Neural cell (in vitro differentiated cells): ENCODE data around the gene TTC9C.

Source experiments
- CTCF ChIP-seq: fragments of 450-650 bp; IDR thresholded peaks from 2 replicates; pipeline ENCODE4 v1.5.1; 2014; ENCODE audit warnings: antibody characterized with exemption, mild to moderate bottlenecking, moderate library complexity; ENCODE audit not compliant: poor library complexity, severe bottlenecking
- EZH2 ChIP-seq: fragments of 200-600, 300-800 bp; shearing (Covaris generic), sonication (generic); IDR thresholded peaks from 2 replicates; pipeline ENCODE4 v1.6.1; 2014; ENCODE audit warnings: antibody characterized with exemption, low read length, borderline replicate concordance, mild to moderate bottlenecking; ENCODE audit not compliant: insufficient read depth, poor library complexity, severe bottlenecking
- POLR2AphosphoS5 ChIP-seq: IDR thresholded peaks from 2 replicates; pipeline ENCODE4 v1.6.1; 2012
- REST ChIP-seq: IDR thresholded peaks from 2 replicates; pipeline ENCODE4 v1.6.1; 2012; ENCODE audit warnings: borderline replicate concordance
- TAF1 ChIP-seq: IDR thresholded peaks from 2 replicates; pipeline ENCODE4 v1.6.1; 2012; ENCODE audit warnings: low read depth

- TF ChIP-seq TAF1 (no peak), REST (no peak), POLR2AphosphoS5 (no peak), CTCF (no peak), EZH2 (no peak)
Observed at GRCh38 chr11:62702246-62702645, 26.0 kb upstream of the TTC9C start.
